Ectodermal cell (in vitro differentiated cells): ENCODE results near the gene GFPT2.

ENCODE experiments used
- H3K27ac ChIP-seq: 2 replicates; pipeline ENCODE4 v1.7.0; 2013; ENCODE audit warnings: mild to moderate bottlenecking, low read depth, low read length; ENCODE audit not compliant: insufficient read depth, poor library complexity, severe bottlenecking
- H3K27me3 ChIP-seq: 2 replicates; pipeline ENCODE4 v1.7.0; 2013; ENCODE audit warnings: mild to moderate bottlenecking, low read length; ENCODE audit not compliant: insufficient read depth, control insufficient read depth, poor library complexity, severe bottlenecking
- H3K36me3 ChIP-seq: one replicate; pipeline ENCODE4 v1.7.0; 2013; ENCODE audit warnings: low read length; ENCODE audit not compliant: control insufficient read depth, insufficient read depth
- H3K4me1 ChIP-seq: one replicate; pipeline ENCODE4 v1.7.0; 2013; ENCODE audit warnings: low read length; ENCODE audit not compliant: control insufficient read depth, insufficient read depth
- H3K4me3 ChIP-seq: 2 replicates; pipeline ENCODE4 v1.7.0; 2013; ENCODE audit warnings: low read depth, low read length, control low read depth; ENCODE audit not compliant: insufficient read depth
- H3K9me3 ChIP-seq: 2 replicates; pipeline ENCODE4 v1.7.0; 2013; ENCODE audit warnings: mild to moderate bottlenecking, low read length, moderate library complexity; ENCODE audit not compliant: control insufficient read depth
- WGBS, 2 experiments: methylation state at CpG; one replicate each; pipeline ENCODE4 v1.1.7; 2013; ENCODE audit warnings: missing lambda C conversion rate in 2 of 2; 5-methylcytosine and 5-hydroxymethylcytosine counted together

Gene GFPT2

GRCh38 chr5:180378438-180379344 lies 25.6 kb upstream of the GFPT2 start:
- H3K4me3 ChIP-seq = no peak overlapping the region
- H3K4me1 ChIP-seq = no peaks in the 10 kb centered on the region
- H3K36me3 ChIP-seq = no peaks in the 10 kb centered on the region
- no peaks in the 10 kb centered on the region for H3K9me3 ChIP-seq
- H3K27ac ChIP-seq = no peak overlapping the region
- WGBS, 2 experiments = 91 to 96% methylated on average over 9 of the region's 9 CpGs
- H3K27me3 ChIP-seq = no peaks in the 10 kb centered on the region

- Histone ChIP-seq H3K36me3 (no peaks in the 10 kb centered on the region), H3K27ac (no peak overlapping the region), H3K27me3 (no peaks in the 10 kb centered on the region), H3K9me3 (no peaks in the 10 kb centered on the region), H3K4me3 (no peak overlapping the region), H3K4me1 (no peaks in the 10 kb centered on the region)
- WGBS, 2 experiments = 89% methylated on average over 13 of the region's 13 CpGs
These were observed 24.5 kb upstream of the GFPT2 start for GRCh38 chr5:180377556-180378197.

- Histone ChIP-seq H3K27ac (no peak overlapping the region), H3K9me3 (no peaks in the 10 kb centered on the region), H3K4me1 (no peaks in the 10 kb centered on the region), H3K36me3 (no peaks in the 10 kb centered on the region), H3K27me3 (no peaks in the 10 kb centered on the region), H3K4me3 (no peak overlapping the region)
- 92% methylated on average over 5 of the region's 6 CpGs for WGBS, 2 experiments
These were observed 23.4 kb upstream of the GFPT2 start for GRCh38 chr5:180376511-180376910.

GRCh38 chr5:180375955-180376354 lies 22.8 kb upstream of the GFPT2 start:
- 93 to 95% methylated on average over 8 of the region's 8 CpGs for WGBS, 2 experiments
- Histone ChIP-seq H3K4me1 (no peaks in the 10 kb centered on the region), H3K27ac (no peak overlapping the region), H3K4me3 (no peak overlapping the region), H3K36me3 (no peaks in the 10 kb centered on the region), H3K27me3 (no peaks in the 10 kb centered on the region), H3K9me3 (no peaks in the 10 kb centered on the region)

- no peaks in the 10 kb centered on the region for H3K4me1 ChIP-seq
- no peaks in the 10 kb centered on the region for H3K9me3 ChIP-seq
- H3K27ac ChIP-seq = no peak overlapping the region
- no peaks in the 10 kb centered on the region for H3K36me3 ChIP-seq
- no peak overlapping the region for H3K4me3 ChIP-seq
- 90% methylated on average over 9 of the region's 9 CpGs for WGBS, 2 experiments
- H3K27me3 ChIP-seq = no peaks in the 10 kb centered on the region
These were observed 22.2 kb upstream of the GFPT2 start for GRCh38 chr5:180375291-180375690.

- H3K4me1 ChIP-seq = no peaks in the 10 kb centered on the region
- H3K9me3 ChIP-seq = no peaks in the 10 kb centered on the region
- no peaks in the 10 kb centered on the region for H3K36me3 ChIP-seq
- no peak overlapping the region for H3K27ac ChIP-seq
- no peaks in the 10 kb centered on the region for H3K27me3 ChIP-seq
- H3K4me3 ChIP-seq = no peak overlapping the region
- WGBS, 2 experiments = 92 to 93% methylated on average over 2 to 3 of the region's 3 CpGs
These were observed 20.7 kb upstream of the GFPT2 start for GRCh38 chr5:180373870-180374269.

GRCh38 chr5:180373454-180373853 lies 20.3 kb upstream of the GFPT2 start:
- 97 to 98% methylated on average over 5 of the region's 5 CpGs for WGBS, 2 experiments
- H3K27ac ChIP-seq = no peak overlapping the region
- no peaks in the 10 kb centered on the region for H3K36me3 ChIP-seq
- no peaks in the 10 kb centered on the region for H3K27me3 ChIP-seq
- H3K4me1 ChIP-seq = no peaks in the 10 kb centered on the region
- H3K4me3 ChIP-seq = no peak overlapping the region
- H3K9me3 ChIP-seq = no peaks in the 10 kb centered on the region

- no peaks in the 10 kb centered on the region for H3K9me3 ChIP-seq
- 75 to 80% methylated on average over 5 of the region's 5 CpGs for WGBS, 2 experiments
- no peak overlapping the region for H3K27ac ChIP-seq
- H3K36me3 ChIP-seq = no peaks in the 10 kb centered on the region
- no peaks in the 10 kb centered on the region for H3K4me1 ChIP-seq
- no peak overlapping the region for H3K4me3 ChIP-seq
- no peaks in the 10 kb centered on the region for H3K27me3 ChIP-seq
These were observed 18.8 kb upstream of the GFPT2 start for GRCh38 chr5:180371949-180372348.

- no peak overlapping the region for H3K4me3 ChIP-seq
- H3K27ac ChIP-seq = no peak overlapping the region
- no peaks in the 10 kb centered on the region for H3K36me3 ChIP-seq
- H3K9me3 ChIP-seq = no peaks in the 10 kb centered on the region
- 94 to 95% methylated on average over 24 of the region's 24 CpGs for WGBS, 2 experiments
- no peaks in the 10 kb centered on the region for H3K4me1 ChIP-seq
- no peaks in the 10 kb centered on the region for H3K27me3 ChIP-seq
These were observed 17.9 kb upstream of the GFPT2 start for GRCh38 chr5:180370861-180371641.

GRCh38 chr5:180367991-180368390 lies 14.9 kb upstream of the GFPT2 start:
- H3K36me3 ChIP-seq = no peaks in the 10 kb centered on the region
- H3K4me1 ChIP-seq = no peaks in the 10 kb centered on the region
- H3K4me3 ChIP-seq = no peak overlapping the region
- WGBS, 2 experiments = 96% methylated on average over 4 of the region's 4 CpGs
- H3K9me3 ChIP-seq = no peaks in the 10 kb centered on the region
- no peak overlapping the region for H3K27ac ChIP-seq
- H3K27me3 ChIP-seq = no peaks in the 10 kb centered on the region
